Astrocyte (in vitro differentiated cells and primary cell): ENCODE measurements around the gene MKRN2OS.
A peak's percentile ranks its signal among the peaks of the same experiment; 100 is the strongest.

Source experiments
- CTCF ChIP-seq: IDR thresholded peaks from 2 replicates; pipeline ENCODE4 v1.5.1; 2011; ENCODE audit warnings: low read depth, mild to moderate bottlenecking, inconsistent platforms, low read length, moderate library complexity; ENCODE audit not compliant: insufficient read depth
- EZH2 ChIP-seq: IDR thresholded peaks from 2 replicates; pipeline ENCODE4 v1.6.1; 2012; ENCODE audit warnings: mild to moderate bottlenecking, low read length, inconsistent platforms; ENCODE audit not compliant: insufficient read depth

GRCh38 chr3:12536423-12536822 lies 8.9 kb downstream of the MKRN2OS start:
- peak; percentile 9 for TF ChIP-seq CTCF
- TF ChIP-seq EZH2, result no peak
